ENCODE data around the gene GID4.

GRCh38 chr17:18028952-18029540 lies 10.2 kb upstream of the GID4 start:
- no peak for TF ChIP-seq CTCF (IDR thresholded peaks at IDR 0.05 in 8 of 11, conservative IDR thresholded peaks at IDR 0.05 in 3 of 11)
- TF ChIP-seq POLR2A (IDR thresholded peaks at IDR 0.05), result no peak
